Body of pancreas (tissue), 4 donors: Measurements from ENCODE around the gene RBM33. TPM values are rescaled to one million over a fixed set of nuclear protein-coding genes. Genes with fewer than 3 reads are reported as not detected.

Experiments used
- ATAC-seq: fragments of 150-250 bp; one replicate; pipeline ENCODE4 v1.9.1; 2016
- DNase-seq, 4 donors: peaks; one replicate each; pipeline ENCODE4 v3.0.0-alpha.2; 2019
- H3K27ac ChIP-seq, 4 donors: fragments of 200-600 bp; sonication (generic); 1 replicate in 3 of 4; 2 replicates in 1 of 4; pipeline versions ENCODE4 v1.5.1 to v1.6.1; 2016 to 2019; ENCODE audit warnings: mild to moderate bottlenecking in 1 of 4, mixed read lengths in 1 of 4, moderate library complexity in 1 of 4
- H3K27me3 ChIP-seq, 2 donors: fragments of 200-600 bp; sonication (generic); one replicate each; pipeline ENCODE4 v1.6.0; 2016; ENCODE audit warnings: mild to moderate bottlenecking in 1 of 2
- H3K36me3 ChIP-seq, 2 donors: fragments of 200-600 bp; sonication (generic); replicated peaks in 1 of 2; 2 replicates each; pipeline ENCODE4 v1.5.1; 2016; ENCODE audit warnings: low read depth in 2 of 2; ENCODE audit not compliant: insufficient read depth in 1 of 2
- H3K4me1 ChIP-seq: fragments of 200-600 bp; sonication (generic); one replicate; pipeline ENCODE4 v1.6.0; 2016
- H3K4me3 ChIP-seq, 2 donors: fragments of 200-600 bp; sonication (generic); 1 replicate in 1 of 2; 2 replicates in 1 of 2; pipeline ENCODE4 v1.5.1; 2016 to 2019
- H3K9me3 ChIP-seq, 3 donors: fragments of 200-600 bp; sonication (generic); 1 replicate in 2 of 3; 2 replicates in 1 of 3; pipeline ENCODE4 v1.5.1; 2016
- CTCF ChIP-seq, 7 experiments: fragments of 450-650 bp in 4 of 7; fragments of 200-600 bp in 3 of 7; sonication (generic) in 3 of 7; IDR thresholded peaks; one replicate each; pipeline ENCODE4 v1.5.1; 2016 to 2019; ENCODE audit warnings: antibody characterized with exemption in 7 of 7
- POLR2A ChIP-seq, 3 donors: fragments of 450-650 bp; IDR thresholded peaks; one replicate each; pipeline ENCODE4 v1.6.1; 2016; ENCODE audit warnings: antibody characterized with exemption in 3 of 3, mild to moderate bottlenecking in 2 of 3
- WGBS, 2 donors: methylation state at CpG; one replicate each; pipeline ENCODE4 v1.1.5; 2017; 5-methylcytosine and 5-hydroxymethylcytosine counted together
- intact Hi-C: fragments of 100-400 bp; cut with DNase I; formaldehyde crosslinking; loops from one replicate; pipeline ENCODE4 v1.15.1; 2023
- total RNA-seq, 2 donors: library from RNA; depleted of rRNA; stranded (reverse); fragments of >200 nt; gene quantifications; one replicate each; pipeline ENCODE4 v1.1.0, GENCODE V29; 2016

The RBM33 gene
- total RNA-seq, 2 donors from 2014 or later = 30.6 to 78.4 TPM

GRCh38 chr7:155750255-155751125 is 106.0 kb downstream of the RBM33 start:
- no peak overlapping the region for H3K27ac ChIP-seq
- H3K36me3 ChIP-seq = peaks cover 4 to 7% of the 10 kb centered on the region in 2 donors
- H3K27me3 ChIP-seq = no peaks in the 10 kb centered on the region
- 81 to 82% methylated on average over 5 of the region's 5 CpGs for WGBS, 2 donors
- ATAC-seq (no peak), DNase-seq (no peak)
- no peak for TF ChIP-seq CTCF (IDR thresholded peaks at IDR 0.05)
- TF ChIP-seq POLR2A (IDR thresholded peaks at IDR 0.05) = no peak
- peaks cover 44% of the 10 kb centered on the region for H3K4me1 ChIP-seq
- H3K4me3 ChIP-seq = no peak overlapping the region
- H3K9me3 ChIP-seq = no peaks in the 10 kb centered on the region
- intact Hi-C loops = no loop called here

GRCh38 chr7:155751409-155751808 is 106.9 kb downstream of the RBM33 start:
- H3K27ac ChIP-seq = no peak overlapping the region
- 72 to 76% methylated on average over 4 of the region's 4 CpGs for WGBS, 2 donors
- intact Hi-C loops = no loop called here

GRCh38 chr7:155752756-155753445 is 108.4 kb downstream of the RBM33 start:
- DNase-seq (no peak), ATAC-seq (no peak)
- Histone ChIP-seq H3K4me1 (peaks cover 45% of the 10 kb centered on the region), H3K4me3 (no peak overlapping the region), H3K36me3 (no peaks in the 10 kb centered on the region), H3K27ac (no peak overlapping the region), H3K9me3 (no peaks in the 10 kb centered on the region), H3K27me3 (no peaks in the 10 kb centered on the region)
- TF ChIP-seq CTCF (IDR thresholded peaks at IDR 0.05) (no peak), POLR2A (IDR thresholded peaks at IDR 0.05) (no peak)
- 88 to 93% methylated on average over 9 of the region's 9 CpGs for WGBS, 2 donors
- intact Hi-C loops = no loop called here

More at GRCh38 chr7:155751409-155751808, 106.9 kb downstream of the RBM33 start:
- H3K9me3 ChIP-seq = no peaks in the 10 kb centered on the region
- H3K27me3 ChIP-seq = no peaks in the 10 kb centered on the region
- ATAC-seq (no peak), DNase-seq (no peak)
- no peak for TF ChIP-seq POLR2A (IDR thresholded peaks at IDR 0.05)
- no peak for TF ChIP-seq CTCF (IDR thresholded peaks at IDR 0.05)
- peaks cover 0 to 2% of the 10 kb centered on the region in 2 donors for H3K36me3 ChIP-seq
- peaks cover 45% of the 10 kb centered on the region for H3K4me1 ChIP-seq
- no peak overlapping the region for H3K4me3 ChIP-seq

- intact Hi-C loops = no loop called here
Observed at GRCh38 chr7:155753446-155753965, 109.0 kb downstream of the RBM33 start.

More at GRCh38 chr7:155753446-155753965, 109.0 kb downstream of the RBM33 start:
- Histone ChIP-seq H3K36me3 (no peaks in the 10 kb centered on the region), H3K4me1 (peaks cover 45% of the 10 kb centered on the region), H3K4me3 (no peak overlapping the region), H3K27me3 (no peaks in the 10 kb centered on the region), H3K9me3 (no peaks in the 10 kb centered on the region), H3K27ac (no peak overlapping the region)
- TF ChIP-seq POLR2A (IDR thresholded peaks at IDR 0.05) (no peak), CTCF (IDR thresholded peaks at IDR 0.05) (no peak)
- 65% methylated on average over 10 of the region's 10 CpGs for WGBS, 2 donors
- no peak for DNase-seq
- no peak for ATAC-seq
